Fibroblast of pulmonary artery (primary cell): ENCODE data around the gene TXNRD3.

Experiments
- DNase-seq: peaks from one replicate; pipeline ENCODE4 v3.0.0-alpha.2; 2010; ENCODE audit warnings: low read depth
- H3K4me3 ChIP-seq: replicated peaks from 2 replicates; pipeline ENCODE4 v1.5.1; 2011; ENCODE audit warnings: low read depth, mild to moderate bottlenecking, control low read depth, low read length, moderate library complexity
- CTCF ChIP-seq: IDR thresholded peaks from 2 replicates; pipeline ENCODE4 v1.5.1; 2011; ENCODE audit warnings: mild to moderate bottlenecking, control low read depth, low read length, inconsistent platforms; ENCODE audit errors: missing control alignments

The TXNRD3 gene

GRCh38 chr3:126659915-126660886 is 5.3 kb upstream of the TXNRD3 start:
- DNase-seq = no peak
- peak; percentile 34 for TF ChIP-seq CTCF
- no peak overlapping the region for H3K4me3 ChIP-seq

- no peak for TF ChIP-seq CTCF
- DNase-seq = no peak
- H3K4me3 ChIP-seq = no peak overlapping the region
Measured at GRCh38 chr3:126658584-126658983, 3.7 kb upstream of the TXNRD3 start.

- no peak overlapping the region for H3K4me3 ChIP-seq
- DNase-seq = no peak
- TF ChIP-seq CTCF = no peak
Measured at GRCh38 chr3:126657901-126658300, 3.0 kb upstream of the TXNRD3 start.

GRCh38 chr3:126656371-126657134 is 1.6 kb upstream of the TXNRD3 start:
- DNase-seq = no peak
- TF ChIP-seq CTCF = no peak

GRCh38 chr3:126655887-126656286 is 963 bp upstream of the TXNRD3 start:
- no peak for TF ChIP-seq CTCF
- H3K4me3 ChIP-seq = no peak overlapping the region
- DNase-seq = no peak

More at GRCh38 chr3:126656371-126657134, 1.6 kb upstream of the TXNRD3 start:
- no peak overlapping the region for H3K4me3 ChIP-seq

GRCh38 chr3:126649556-126650092 is 5.3 kb downstream of the TXNRD3 start:
- no peak for DNase-seq
- TF ChIP-seq CTCF = no peak
- no peak overlapping the region for H3K4me3 ChIP-seq
